SW480 (cell line): ENCODE data around the gene COPB1.
"Not testable (repeated sequence)": the region's sequence is repeated elsewhere in the genome, so short reads cannot be mapped to it uniquely, and the experiment has no call there.

Source experiments
- DNase-seq: peaks from one replicate; pipeline ENCODE4 v3.0.0-alpha.2; 2016; ENCODE audit warnings: low spot score

COPB1 gene, protein sequence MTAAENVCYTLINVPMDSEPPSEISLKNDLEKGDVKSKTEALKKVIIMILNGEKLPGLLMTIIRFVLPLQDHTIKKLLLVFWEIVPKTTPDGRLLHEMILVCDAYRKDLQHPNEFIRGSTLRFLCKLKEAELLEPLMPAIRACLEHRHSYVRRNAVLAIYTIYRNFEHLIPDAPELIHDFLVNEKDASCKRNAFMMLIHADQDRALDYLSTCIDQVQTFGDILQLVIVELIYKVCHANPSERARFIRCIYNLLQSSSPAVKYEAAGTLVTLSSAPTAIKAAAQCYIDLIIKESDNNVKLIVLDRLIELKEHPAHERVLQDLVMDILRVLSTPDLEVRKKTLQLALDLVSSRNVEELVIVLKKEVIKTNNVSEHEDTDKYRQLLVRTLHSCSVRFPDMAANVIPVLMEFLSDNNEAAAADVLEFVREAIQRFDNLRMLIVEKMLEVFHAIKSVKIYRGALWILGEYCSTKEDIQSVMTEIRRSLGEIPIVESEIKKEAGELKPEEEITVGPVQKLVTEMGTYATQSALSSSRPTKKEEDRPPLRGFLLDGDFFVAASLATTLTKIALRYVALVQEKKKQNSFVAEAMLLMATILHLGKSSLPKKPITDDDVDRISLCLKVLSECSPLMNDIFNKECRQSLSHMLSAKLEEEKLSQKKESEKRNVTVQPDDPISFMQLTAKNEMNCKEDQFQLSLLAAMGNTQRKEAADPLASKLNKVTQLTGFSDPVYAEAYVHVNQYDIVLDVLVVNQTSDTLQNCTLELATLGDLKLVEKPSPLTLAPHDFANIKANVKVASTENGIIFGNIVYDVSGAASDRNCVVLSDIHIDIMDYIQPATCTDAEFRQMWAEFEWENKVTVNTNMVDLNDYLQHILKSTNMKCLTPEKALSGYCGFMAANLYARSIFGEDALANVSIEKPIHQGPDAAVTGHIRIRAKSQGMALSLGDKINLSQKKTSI

GRCh38 chr11:14499560-14500180 is at the start of gene COPB1:
TSS of gene COPB1 (minus strand) at chr11:14499811. CDS start at chr11:14498928, 883 bp downstream.
- DNase-seq: peak; percentile 93

DNA sequence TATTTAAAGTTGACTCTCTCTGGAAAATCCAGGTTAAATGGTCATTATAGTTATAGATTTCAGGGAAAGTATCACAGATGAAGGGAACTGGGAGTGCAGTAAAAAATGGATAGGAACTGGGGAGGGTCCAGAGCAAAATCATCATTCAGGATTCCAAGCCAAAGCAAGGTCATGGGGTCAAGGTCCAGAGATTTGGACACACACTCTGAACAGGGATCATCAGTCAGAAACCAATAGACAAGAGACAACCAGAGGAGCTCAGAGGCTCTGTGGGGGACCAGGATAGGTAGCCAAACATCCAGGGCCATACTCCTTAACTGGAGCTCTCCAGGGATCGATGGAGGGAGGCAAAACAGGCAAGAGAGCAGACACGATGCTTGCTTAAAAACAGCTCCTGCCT is 47.8 kb upstream of the COPB1 start:
- no peak for DNase-seq

DNA sequence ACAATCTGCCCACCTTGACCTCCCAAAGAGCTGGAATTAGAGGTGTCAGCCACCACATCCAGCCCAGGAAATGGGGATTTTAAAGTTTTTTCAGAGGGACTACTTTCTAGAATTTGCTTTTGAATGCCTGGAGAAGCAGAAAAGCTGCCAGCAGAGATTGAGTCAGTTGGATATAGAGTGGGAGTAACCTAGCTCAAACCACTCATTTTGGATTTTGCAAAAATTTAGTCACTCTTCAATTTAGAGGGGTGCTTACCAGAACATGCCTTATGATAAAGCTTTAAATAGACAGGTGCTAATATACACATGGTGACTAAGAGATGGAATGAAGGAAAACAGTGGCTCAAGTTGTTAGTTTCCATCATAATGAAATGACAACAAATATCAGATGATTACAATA is 47.1 kb upstream of the COPB1 start:
- DNase-seq: no peak

DNA sequence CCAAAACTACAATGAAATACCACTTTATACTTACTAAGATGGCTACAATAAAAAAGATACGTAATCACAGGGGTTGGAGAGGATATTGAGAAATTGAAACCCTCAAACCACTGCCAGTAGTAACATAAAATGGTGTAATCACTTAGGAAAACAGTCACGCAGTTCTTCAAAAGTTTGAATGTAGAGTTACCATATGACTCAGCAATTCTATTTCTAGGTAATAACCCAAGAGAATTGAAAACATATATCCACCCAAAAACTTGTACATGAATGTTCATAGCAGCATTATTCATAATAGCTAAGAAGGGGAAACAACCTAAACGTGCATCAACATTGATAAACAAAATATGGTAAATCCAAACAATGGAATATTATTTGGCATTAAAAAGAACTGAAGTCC is 45.0 kb upstream of the COPB1 start:
- DNase-seq: no peak

DNA sequence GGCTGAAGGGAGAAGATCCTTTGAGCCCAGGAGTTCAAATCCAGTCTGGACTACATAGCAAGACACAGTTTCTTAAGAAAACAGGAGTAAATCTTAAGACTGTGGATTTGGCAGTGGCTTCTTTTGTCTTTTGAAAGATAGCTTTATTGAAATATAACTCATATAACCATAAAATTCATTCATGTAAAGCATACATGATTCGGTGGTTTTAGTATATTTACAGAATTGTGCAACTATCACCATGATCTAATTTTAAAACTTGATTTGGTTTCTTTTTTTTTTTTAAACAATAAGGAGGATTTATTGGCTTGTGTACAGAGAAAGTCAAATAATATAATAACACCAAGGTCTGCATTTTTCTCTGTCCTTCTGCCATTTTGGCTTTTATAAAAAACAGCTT is 43.6 kb upstream of the COPB1 start:
- no peak for DNase-seq

GRCh38 chr11:14542324-14542723 is 42.7 kb upstream of the COPB1 start:
- DNase-seq: no peak

GRCh38 chr11:14541192-14541947 is 41.8 kb upstream of the COPB1 start:
- no peak for DNase-seq

DNA sequence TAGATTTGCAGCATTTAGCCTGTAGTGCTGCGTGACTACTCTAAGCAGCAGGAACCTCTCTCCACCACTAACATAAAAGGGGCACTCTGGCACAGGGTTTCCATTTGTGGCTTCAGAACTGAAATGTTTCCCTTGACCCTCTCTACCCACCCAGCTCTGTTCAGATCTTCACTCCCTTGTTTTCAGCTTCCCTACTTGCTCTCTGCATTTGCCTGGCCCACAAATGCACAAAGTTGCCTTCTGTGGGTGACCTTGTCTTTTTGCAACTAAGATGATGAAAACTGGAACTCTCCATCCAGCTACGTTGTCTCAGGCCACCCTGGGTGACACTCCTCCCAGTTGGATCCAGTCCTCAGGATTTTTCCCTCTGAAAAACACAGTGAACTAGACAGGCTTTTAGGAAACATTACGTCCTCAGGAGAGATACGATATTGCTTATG is 40.4 kb upstream of the COPB1 start:
- no peak for DNase-seq

GRCh38 chr11:14538926-14539554 is 39.4 kb upstream of the COPB1 start:
- no peak for DNase-seq

DNA sequence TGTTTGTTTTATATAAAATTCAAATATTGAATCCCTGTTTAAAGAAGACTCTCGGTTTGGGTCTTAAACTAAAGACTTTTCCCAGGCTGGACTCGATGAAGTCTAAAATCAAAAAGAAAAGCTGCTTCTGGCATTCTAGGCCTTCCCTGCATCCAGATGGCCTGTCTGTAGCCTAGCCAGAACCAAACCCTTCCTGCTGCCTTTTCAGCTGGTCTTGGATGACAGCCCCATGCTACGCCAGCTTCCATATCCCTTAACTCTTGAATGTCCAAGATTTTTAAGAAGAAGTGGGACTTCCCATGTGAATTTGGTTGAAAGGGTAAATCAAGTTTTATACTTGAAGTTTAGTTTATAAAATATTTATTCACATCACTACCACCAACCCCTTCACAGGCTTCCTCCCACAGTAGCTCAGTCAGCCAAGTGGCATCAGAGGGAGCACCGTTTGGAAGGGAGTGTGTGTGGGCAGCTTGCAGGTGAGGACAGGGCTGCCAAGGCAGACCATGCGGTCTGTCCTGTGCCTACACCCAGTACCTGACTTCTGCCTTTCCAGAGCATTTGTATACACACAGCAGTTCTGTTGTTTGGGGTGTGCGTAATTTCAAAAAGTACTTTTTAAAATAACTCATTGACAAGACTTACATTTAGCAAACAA is 38.8 kb upstream of the COPB1 start:
- DNase-seq: no peak

- DNase-seq: peak; percentile 18
These were observed 37.6 kb upstream of the COPB1 start for GRCh38 chr11:14537134-14537599.

GRCh38 chr11:14535166-14535565 is 35.6 kb upstream of the COPB1 start:
- not testable (repeated sequence) for DNase-seq

DNA sequence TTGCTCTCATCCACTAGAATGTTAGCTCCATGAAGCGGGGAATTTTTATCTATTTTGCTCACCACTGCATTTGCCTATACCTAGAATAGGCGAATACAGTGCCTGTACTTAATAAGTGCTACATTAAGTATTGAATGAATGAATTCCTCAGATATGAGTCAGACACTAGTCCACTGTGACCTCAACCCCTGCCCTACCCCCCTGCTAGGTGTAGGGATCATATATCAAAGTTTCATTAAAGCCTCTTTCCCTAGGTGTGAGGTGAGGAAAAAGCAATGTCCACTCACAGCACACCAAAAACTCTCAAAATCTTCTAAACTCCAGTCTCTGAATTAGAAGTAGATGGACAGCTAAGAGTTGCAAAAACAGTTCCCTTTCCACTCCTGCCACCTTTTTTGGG is 30.3 kb upstream of the COPB1 start:
- peak; percentile 69 for DNase-seq

GRCh38 chr11:14529321-14529720 is 29.7 kb upstream of the COPB1 start:
- DNase-seq: no peak

GRCh38 chr11:14522801-14523200 is 23.2 kb upstream of the COPB1 start:
- DNase-seq: no peak

DNA sequence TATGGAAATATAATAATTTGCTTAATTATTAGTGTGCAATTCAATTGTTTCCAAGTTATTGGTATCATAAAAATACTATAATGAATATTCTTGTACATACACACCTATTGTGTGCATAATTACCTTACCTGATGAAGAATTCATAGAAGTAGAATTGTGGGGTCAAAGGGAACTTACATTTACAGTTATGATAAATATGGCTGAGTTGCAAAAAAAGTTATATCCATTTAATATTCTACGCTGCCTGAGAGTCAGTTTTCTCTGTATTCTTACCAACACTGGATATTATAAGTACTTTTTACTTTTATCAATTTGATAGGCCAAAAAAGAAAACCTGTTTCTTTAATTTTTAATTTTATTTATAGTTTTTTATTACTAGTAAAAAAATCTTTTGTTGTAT is 22.6 kb upstream of the COPB1 start:
- no peak for DNase-seq

DNA sequence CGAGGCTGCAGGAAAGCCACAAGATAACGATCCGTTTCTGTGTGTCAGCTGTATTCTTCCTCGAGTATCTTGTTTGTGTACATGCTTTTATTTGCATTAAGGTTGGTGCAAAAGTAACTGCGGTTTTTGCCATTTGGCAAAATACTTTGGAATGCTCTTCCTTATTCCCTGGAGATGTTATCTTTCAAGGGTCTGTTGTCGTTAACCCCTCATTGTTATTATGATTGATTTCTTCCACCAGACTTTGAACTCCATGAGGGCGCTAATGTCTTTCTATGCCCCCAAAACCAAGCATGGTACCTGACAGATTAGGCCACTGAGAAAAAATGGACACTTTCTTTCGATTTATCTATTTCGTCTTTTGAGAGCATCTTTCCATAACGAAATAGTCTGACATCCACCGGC is 21.1 kb upstream of the COPB1 start:
- DNase-seq: no peak

- peak; percentile 98 for DNase-seq
These were observed 20.5 kb upstream of the COPB1 start, which contains the start of gene PSMA1 for GRCh38 chr11:14519917-14520746. TSS of gene PSMA1 (minus strand) at chr11:14520386. CDS start at chr11:14520299, 87 bp downstream.

DNA sequence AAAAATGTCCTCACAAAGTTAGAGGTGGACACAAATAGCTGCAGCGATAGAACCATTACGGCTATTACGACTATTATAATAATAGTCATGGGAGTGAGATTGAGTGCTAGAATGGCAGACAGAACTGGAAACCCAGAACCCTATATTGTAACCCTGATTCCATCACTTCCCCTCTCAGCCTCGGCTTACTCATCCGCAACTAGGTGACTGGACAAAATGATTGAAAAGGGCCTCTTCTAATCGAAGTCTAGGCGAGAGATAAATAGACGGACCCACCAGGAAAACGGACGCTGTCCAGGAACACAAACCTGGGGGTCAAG is 19.9 kb upstream of the COPB1 start:
- peak; percentile 13 for DNase-seq

GRCh38 chr11:14518820-14519219 is 19.2 kb upstream of the COPB1 start:
- no peak for DNase-seq
